Gastroesophageal sphincter (tissue), 4 donors: ENCODE measurements around the gene DUSP5. TPM values are rescaled to one million over a fixed set of nuclear protein-coding genes. Genes with fewer than 3 reads are reported as not detected.

Experiments used
- ATAC-seq: fragments of 150-250 bp; one replicate; pipeline ENCODE4 v1.9.1; 2016; ENCODE audit warnings: mild to moderate bottlenecking, moderate library complexity
- H3K27ac ChIP-seq, 4 donors: fragments of 200-600 bp; sonication (generic) in 3 of 4; 1 replicate in 3 of 4; 2 replicates in 1 of 4; pipeline ENCODE4 v1.5.1; 2016 to 2019
- H3K27me3 ChIP-seq: fragments of 200-600 bp; sonication (generic); one replicate; pipeline ENCODE4 v1.5.1; 2019
- H3K36me3 ChIP-seq, 2 donors: fragments of 200-600 bp; sonication (generic); one replicate each; pipeline ENCODE4 v1.5.1; 2019; ENCODE audit warnings: control low read depth in 1 of 2
- H3K4me1 ChIP-seq, 3 donors: fragments of 200-600 bp; sonication (generic); 1 replicate in 2 of 3; 2 replicates in 1 of 3; pipeline ENCODE4 v1.5.1; 2016 to 2019; ENCODE audit warnings: control low read depth in 2 of 3
- H3K4me3 ChIP-seq, 2 donors: fragments of 200-600 bp; sonication (generic); one replicate each; pipeline ENCODE4 v1.5.1; 2019; ENCODE audit warnings: mild to moderate bottlenecking in 1 of 2, moderate library complexity in 1 of 2
- H3K9me3 ChIP-seq, 3 donors: fragments of 200-600 bp; sonication (generic); one replicate each; pipeline ENCODE4 v1.5.1; 2017 to 2019; ENCODE audit warnings: control low read depth in 2 of 3
- EP300 ChIP-seq: sonication (generic); formaldehyde crosslinking; IDR thresholded peaks from one replicate; pipeline ENCODE4 v1.6.1; 2017; ENCODE audit warnings: antibody characterized with exemption, mild to moderate bottlenecking
- POLR2A ChIP-seq, 2 donors: fragments of 450-650 bp; IDR thresholded peaks; one replicate each; pipeline ENCODE4 v1.6.1; 2017; ENCODE audit warnings: antibody characterized with exemption in 2 of 2, mild to moderate bottlenecking in 2 of 2, moderate library complexity in 1 of 2
- POLR2AphosphoS5 ChIP-seq: sonication (generic); formaldehyde crosslinking; IDR thresholded peaks from one replicate; pipeline ENCODE4 v1.6.1; 2017; ENCODE audit warnings: antibody characterized with exemption
- WGBS, 2 donors: methylation state at CpG; one replicate each; pipeline ENCODE4 v1.1.5; 2018; ENCODE audit warnings: low coverage in 1 of 2; 5-methylcytosine and 5-hydroxymethylcytosine counted together
- total RNA-seq, 4 donors: library from RNA; depleted of rRNA; stranded (reverse); fragments of >200 nt; gene quantifications; one replicate each; pipeline ENCODE4 v1.1.0, GENCODE V29; 2016
- TF ChIP-seq, protein P1 (sequence below), 4 experiments: fragments of 200-600 bp in 2 of 4; fragments of 450-650 bp in 2 of 4; sonication (generic) in 1 of 4; IDR thresholded peaks; one replicate each; pipeline ENCODE4 v1.5.1; 2017 to 2019; ENCODE audit warnings: antibody characterized with exemption in 4 of 4, mild to moderate bottlenecking in 2 of 4, moderate library complexity in 2 of 4

Gene DUSP5
- total RNA-seq, 4 donors from 2014 or later = 2.5 to 9.8 (median 3.5) TPM

GRCh38 chr10:110456523-110457091 is 41.1 kb upstream of the DUSP5 start:
- no peak overlapping the region for H3K27ac ChIP-seq
- no peaks in the 10 kb centered on the region for H3K9me3 ChIP-seq
- H3K4me3 ChIP-seq = no peak overlapping the region
- H3K4me1 ChIP-seq = no peaks in the 10 kb centered on the region
- no peaks in the 10 kb centered on the region for H3K27me3 ChIP-seq
- no peak for ATAC-seq
- no CpG with 5 or more reads among the region's 3 CpGs for WGBS, 2 donors
- no peaks in the 10 kb centered on the region for H3K36me3 ChIP-seq
- TF ChIP-seq EP300 (no peak), POLR2AphosphoS5 (no peak), POLR2A (IDR thresholded peaks at IDR 0.05) (no peak)
- TF ChIP-seq, protein P1, sequence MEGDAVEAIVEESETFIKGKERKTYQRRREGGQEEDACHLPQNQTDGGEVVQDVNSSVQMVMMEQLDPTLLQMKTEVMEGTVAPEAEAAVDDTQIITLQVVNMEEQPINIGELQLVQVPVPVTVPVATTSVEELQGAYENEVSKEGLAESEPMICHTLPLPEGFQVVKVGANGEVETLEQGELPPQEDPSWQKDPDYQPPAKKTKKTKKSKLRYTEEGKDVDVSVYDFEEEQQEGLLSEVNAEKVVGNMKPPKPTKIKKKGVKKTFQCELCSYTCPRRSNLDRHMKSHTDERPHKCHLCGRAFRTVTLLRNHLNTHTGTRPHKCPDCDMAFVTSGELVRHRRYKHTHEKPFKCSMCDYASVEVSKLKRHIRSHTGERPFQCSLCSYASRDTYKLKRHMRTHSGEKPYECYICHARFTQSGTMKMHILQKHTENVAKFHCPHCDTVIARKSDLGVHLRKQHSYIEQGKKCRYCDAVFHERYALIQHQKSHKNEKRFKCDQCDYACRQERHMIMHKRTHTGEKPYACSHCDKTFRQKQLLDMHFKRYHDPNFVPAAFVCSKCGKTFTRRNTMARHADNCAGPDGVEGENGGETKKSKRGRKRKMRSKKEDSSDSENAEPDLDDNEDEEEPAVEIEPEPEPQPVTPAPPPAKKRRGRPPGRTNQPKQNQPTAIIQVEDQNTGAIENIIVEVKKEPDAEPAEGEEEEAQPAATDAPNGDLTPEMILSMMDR (IDR thresholded peaks at IDR 0.05) = no peak

- Histone ChIP-seq H3K4me1 (no peaks in the 10 kb centered on the region), H3K36me3 (no peaks in the 10 kb centered on the region), H3K27ac (peak overlapping the region in 2 of 4 donors; percentile 37 to 45), H3K4me3 (no peak overlapping the region), H3K9me3 (no peaks in the 10 kb centered on the region), H3K27me3 (no peaks in the 10 kb centered on the region)
- no peak for ATAC-seq
- TF ChIP-seq EP300 (no peak), POLR2A (IDR thresholded peaks at IDR 0.05) (no peak), POLR2AphosphoS5 (no peak)
- TF ChIP-seq, protein P1 (IDR thresholded peaks at IDR 0.05) = no peak
- WGBS, 2 donors = 95 to 97% methylated on average over 4 of the region's 9 CpGs
These were observed 39.9 kb upstream of the DUSP5 start for GRCh38 chr10:110457851-110458250.

DNA sequence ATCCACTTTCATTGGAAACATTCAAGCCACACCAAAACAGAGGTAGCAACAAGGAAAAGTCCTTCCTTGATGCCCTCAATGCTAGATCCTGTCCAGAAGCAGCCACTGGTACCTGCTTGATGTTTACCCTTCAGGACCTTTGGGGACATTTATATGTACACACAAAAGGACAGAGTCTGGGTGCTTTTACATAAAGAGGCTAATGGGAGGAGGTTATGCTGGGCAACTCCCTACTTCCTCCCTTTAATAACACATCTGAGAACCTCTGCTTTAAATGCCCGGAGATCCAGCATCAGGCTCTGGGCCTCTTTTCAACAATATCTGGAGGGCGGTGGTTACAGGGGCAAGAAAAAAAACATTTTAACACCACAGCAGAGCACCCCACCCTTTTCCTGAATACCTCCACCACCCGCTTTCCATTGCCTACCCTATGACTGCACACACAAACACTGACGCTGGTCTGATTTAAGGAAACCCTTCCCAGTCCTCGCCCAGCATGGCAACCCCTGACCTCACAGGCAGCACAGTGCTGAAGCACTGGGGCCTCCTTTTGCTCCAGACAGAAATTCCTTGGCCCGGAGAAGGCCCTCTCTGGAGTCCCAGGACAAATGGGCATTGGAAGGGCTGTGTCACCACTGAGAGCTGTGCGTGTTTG is 39.3 kb upstream of the DUSP5 start:
- no peak for TF ChIP-seq POLR2A (IDR thresholded peaks at IDR 0.05)
- no peak for TF ChIP-seq POLR2AphosphoS5
- no peak for TF ChIP-seq EP300
- TF ChIP-seq, protein P1 (IDR thresholded peaks at IDR 0.05) = no peak

GRCh38 chr10:110459600-110459999 is 38.1 kb upstream of the DUSP5 start:
- H3K4me3 ChIP-seq = no peak overlapping the region
- no peak overlapping the region for H3K27ac ChIP-seq
- ATAC-seq = no peak
- H3K4me1 ChIP-seq = no peaks in the 10 kb centered on the region
- H3K36me3 ChIP-seq = no peaks in the 10 kb centered on the region
- no peaks in the 10 kb centered on the region for H3K9me3 ChIP-seq
- no peak for TF ChIP-seq POLR2AphosphoS5
- no peaks in the 10 kb centered on the region for H3K27me3 ChIP-seq
- WGBS, 2 donors = 93 to 94% methylated on average over 3 to 6 of the region's 10 CpGs

More for the DNA sequence above, 39.3 kb upstream of the DUSP5 start:
- 56 to 95% methylated on average over 2 to 3 of the region's 7 CpGs for WGBS, 2 donors
- H3K27me3 ChIP-seq = no peaks in the 10 kb centered on the region
- H3K4me1 ChIP-seq = no peaks in the 10 kb centered on the region
- H3K9me3 ChIP-seq = no peaks in the 10 kb centered on the region
- no peak overlapping the region for H3K4me3 ChIP-seq
- H3K27ac ChIP-seq = peak overlapping the region in 2 of 4 donors; percentile 37 to 45
- ATAC-seq = peak; percentile 64
- no peaks in the 10 kb centered on the region for H3K36me3 ChIP-seq

DNA sequence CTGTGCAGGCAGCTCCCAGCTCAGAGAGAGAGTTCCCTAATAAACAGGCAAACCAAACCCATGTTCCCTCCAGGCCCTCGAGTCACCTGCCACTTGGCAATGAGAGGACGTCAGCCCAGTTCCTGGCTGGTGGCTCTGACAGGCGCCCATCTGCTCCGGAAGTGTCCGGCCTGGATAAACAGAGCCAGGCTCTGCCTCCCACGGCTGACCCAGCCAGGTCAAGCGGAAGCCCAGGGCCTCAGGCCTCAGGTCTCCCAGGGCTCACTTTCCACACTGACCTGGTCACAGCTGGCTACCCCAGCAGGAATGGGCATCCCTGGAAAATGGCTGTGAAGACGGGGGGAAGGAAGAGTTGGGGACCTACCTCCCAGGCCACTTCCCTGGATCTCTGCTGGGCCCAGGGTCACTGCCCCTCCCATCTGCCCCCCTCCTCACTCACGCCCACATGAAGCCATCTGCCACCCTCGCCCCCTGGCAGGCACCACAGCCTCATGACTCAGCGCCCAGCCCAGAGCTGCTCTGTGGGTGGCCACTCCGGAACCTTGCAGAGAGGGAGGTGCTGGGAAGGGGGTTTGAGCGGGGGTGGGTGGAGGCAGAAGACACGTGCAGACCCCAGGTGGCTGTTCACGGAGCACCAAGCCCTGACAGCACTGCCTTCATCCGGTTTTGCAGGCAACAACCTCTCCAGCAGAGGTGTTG is 37.4 kb upstream of the DUSP5 start:
- Histone ChIP-seq H3K9me3 (no peaks in the 10 kb centered on the region), H3K27ac (peak overlapping the region in 1 of 4 donors; percentile 3), H3K4me3 (no peak overlapping the region), H3K27me3 (no peaks in the 10 kb centered on the region), H3K4me1 (no peaks in the 10 kb centered on the region), H3K36me3 (no peaks in the 10 kb centered on the region)
- WGBS, 2 donors = 60 to 75% methylated on average over 2 to 6 of the region's 16 CpGs
- ATAC-seq = peak; percentile 25
- TF ChIP-seq, protein P1 (IDR thresholded peaks at IDR 0.05) = no peak
- TF ChIP-seq POLR2AphosphoS5 = no peak
- no peak for TF ChIP-seq EP300
- no peak for TF ChIP-seq POLR2A (IDR thresholded peaks at IDR 0.05)
